HepG2 (cell line): Measurements from ENCODE around the gene LRTM2. TPM values are rescaled to one million over a fixed set of nuclear protein-coding genes. Genes with fewer than 3 reads are reported as not detected.

Experiments used
- AKNA ChIP-seq: sonication (generic); formaldehyde crosslinking; IDR thresholded peaks from 2 replicates; pipeline ENCODE4 v1.4.0; 2020; ENCODE audit warnings: missing genetic modification reagents, borderline replicate concordance
- CBFB ChIP-seq: sonication (generic); formaldehyde crosslinking; IDR thresholded peaks from 2 replicates; pipeline ENCODE4 v1.4.0; 2020; ENCODE audit warnings: missing genetic modification reagents
- CEBPG ChIP-seq: IDR thresholded peaks from 2 replicates; pipeline ENCODE4 v1.6.1; 2016
- IKZF1 ChIP-seq: fragments of 450-650 bp; IDR thresholded peaks from 2 replicates; pipeline ENCODE4 v1.7.1; 2016
- MAFG ChIP-seq: sonication (generic); formaldehyde crosslinking; IDR thresholded peaks from 2 replicates; pipeline ENCODE4 v1.5.1; 2020; ENCODE audit warnings: mild to moderate bottlenecking, missing genetic modification reagents
- MED13 ChIP-seq: sonication (generic); formaldehyde crosslinking; IDR thresholded peaks from 2 replicates; pipeline ENCODE4 v1.5.0; 2020; ENCODE audit warnings: missing genetic modification reagents
- NR2F1 ChIP-seq, 2 experiments: fragments of 450-650 bp in 1 of 2; formaldehyde crosslinking in 1 of 2; IDR thresholded peaks; 2 replicates each; pipeline versions ENCODE4 v1.5.0 to v1.6.1; 2016 to 2020; ENCODE audit warnings: mild to moderate bottlenecking in 1 of 2, missing compliant biosample characterization in 1 of 2, missing genetic modification reagents in 1 of 2, moderate library complexity in 1 of 2
- PHF20 ChIP-seq: sonication (generic); formaldehyde crosslinking; IDR thresholded peaks from 2 replicates; pipeline ENCODE4 v1.5.0; 2020; ENCODE audit warnings: mild to moderate bottlenecking, missing genetic modification reagents
- RARG ChIP-seq: sonication (generic); formaldehyde crosslinking; IDR thresholded peaks from 2 replicates; pipeline ENCODE4 v1.4.0; 2020; ENCODE audit warnings: low read depth, mild to moderate bottlenecking, missing genetic modification reagents
- REPIN1 ChIP-seq: sonication (generic); formaldehyde crosslinking; IDR thresholded peaks from 2 replicates; pipeline ENCODE4 v1.8.0; 2022; ENCODE audit warnings: missing genetic modification reagents, low read depth, mild to moderate bottlenecking, borderline replicate concordance
- UBTF ChIP-seq: sonication (generic); formaldehyde crosslinking; IDR thresholded peaks from 2 replicates; pipeline ENCODE4 v1.4.0; 2020; ENCODE audit warnings: mild to moderate bottlenecking, missing genetic modification reagents
- ZMYM3 ChIP-seq: sonication (generic); formaldehyde crosslinking; IDR thresholded peaks from 2 replicates; pipeline ENCODE4 v1.5.1; 2020; ENCODE audit warnings: mild to moderate bottlenecking, missing genetic modification reagents
- ZNF10 ChIP-seq: sonication (generic); formaldehyde crosslinking; IDR thresholded peaks from 2 replicates; pipeline ENCODE4 v1.4.0; 2020; ENCODE audit warnings: mild to moderate bottlenecking, low read depth, missing genetic modification reagents, borderline replicate concordance
- ZNF331 ChIP-seq: sonication (generic); formaldehyde crosslinking; IDR thresholded peaks from 2 replicates; pipeline ENCODE4 v1.4.0; 2020; ENCODE audit warnings: missing genetic modification reagents
- ZNF354B ChIP-seq: sonication (generic); formaldehyde crosslinking; IDR thresholded peaks from 2 replicates; pipeline ENCODE4 v1.8.0; 2022; ENCODE audit warnings: mild to moderate bottlenecking, missing genetic modification reagents
- ZNF543 ChIP-seq: sonication (generic); formaldehyde crosslinking; IDR thresholded peaks from 2 replicates; pipeline ENCODE4 v1.4.0; 2020; ENCODE audit warnings: mild to moderate bottlenecking, missing genetic modification reagents
- ZNF773 ChIP-seq: sonication (generic); formaldehyde crosslinking; IDR thresholded peaks from 2 replicates; pipeline ENCODE4 v1.4.0; 2020; ENCODE audit warnings: missing genetic modification reagents, borderline replicate concordance
- polyA plus RNA-seq, 8 experiments: library from polyadenylated mRNA; depleted of rRNA in 3 of 8; stranded (reverse) in 7 of 8; unstranded in 1 of 8; fragments of >200 nt; fragmentation: Illumina TruSeq in 4 of 8; extraction: Trizol in 4 of 8; gene quantifications; 2 replicates each; pipeline versions ENCODE4 v1.2.1 to v1.2.3, GENCODE V29; 2011 to 2016; ENCODE audit warnings: low read depth in 4 of 8, missing spikeins in 1 of 8, mixed read lengths in 1 of 8; ENCODE audit not compliant: insufficient read depth in 1 of 8
- total RNA-seq, 5 experiments: library from RNA; depleted of rRNA; stranded (reverse); fragments of >200 nt; fragmentation: Illumina TruSeq; extraction: Trizol; gene quantifications; 2 replicates each; pipeline ENCODE4 v1.2.3, GENCODE V29; 2016; ENCODE audit warnings: low read depth in 1 of 5
- TF ChIP-seq, protein P1 (sequence below): sonication (generic); formaldehyde crosslinking; IDR thresholded peaks from 2 replicates; pipeline ENCODE4 v1.8.0; 2022; ENCODE audit warnings: missing genetic modification reagents, low read depth, mild to moderate bottlenecking, borderline replicate concordance
- TF ChIP-seq, protein P2 (sequence below): sonication (generic); formaldehyde crosslinking; conservative IDR thresholded peaks from 2 replicates; pipeline ENCODE4 v1.4.0; 2020; ENCODE audit warnings: mild to moderate bottlenecking, missing genetic modification reagents, moderate library complexity

LRTM2 gene
- total and polyA plus RNA-seq, 2 of the 13 experiments (the other 11 are each of a cell fraction or from before 2014, with no cell fraction given), result 0.09 TPM; not detected in 1

GRCh38 chr12:1807087-1807860, 13.1 kb upstream of the LRTM2 start (continued):
- TF ChIP-seq, protein P1, sequence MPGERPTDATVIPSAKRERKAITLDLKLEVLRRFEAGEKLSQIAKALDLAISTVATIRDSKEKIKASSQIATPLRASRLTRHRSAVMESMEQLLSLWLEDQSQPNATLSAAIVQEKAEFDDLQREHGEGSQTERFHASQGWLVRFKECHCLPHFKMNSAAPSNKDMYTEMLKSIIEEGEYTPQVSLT (CRISPR knock-in tag), result no peak
- no peak for TF ChIP-seq IKZF1
- TF ChIP-seq, protein P2, sequence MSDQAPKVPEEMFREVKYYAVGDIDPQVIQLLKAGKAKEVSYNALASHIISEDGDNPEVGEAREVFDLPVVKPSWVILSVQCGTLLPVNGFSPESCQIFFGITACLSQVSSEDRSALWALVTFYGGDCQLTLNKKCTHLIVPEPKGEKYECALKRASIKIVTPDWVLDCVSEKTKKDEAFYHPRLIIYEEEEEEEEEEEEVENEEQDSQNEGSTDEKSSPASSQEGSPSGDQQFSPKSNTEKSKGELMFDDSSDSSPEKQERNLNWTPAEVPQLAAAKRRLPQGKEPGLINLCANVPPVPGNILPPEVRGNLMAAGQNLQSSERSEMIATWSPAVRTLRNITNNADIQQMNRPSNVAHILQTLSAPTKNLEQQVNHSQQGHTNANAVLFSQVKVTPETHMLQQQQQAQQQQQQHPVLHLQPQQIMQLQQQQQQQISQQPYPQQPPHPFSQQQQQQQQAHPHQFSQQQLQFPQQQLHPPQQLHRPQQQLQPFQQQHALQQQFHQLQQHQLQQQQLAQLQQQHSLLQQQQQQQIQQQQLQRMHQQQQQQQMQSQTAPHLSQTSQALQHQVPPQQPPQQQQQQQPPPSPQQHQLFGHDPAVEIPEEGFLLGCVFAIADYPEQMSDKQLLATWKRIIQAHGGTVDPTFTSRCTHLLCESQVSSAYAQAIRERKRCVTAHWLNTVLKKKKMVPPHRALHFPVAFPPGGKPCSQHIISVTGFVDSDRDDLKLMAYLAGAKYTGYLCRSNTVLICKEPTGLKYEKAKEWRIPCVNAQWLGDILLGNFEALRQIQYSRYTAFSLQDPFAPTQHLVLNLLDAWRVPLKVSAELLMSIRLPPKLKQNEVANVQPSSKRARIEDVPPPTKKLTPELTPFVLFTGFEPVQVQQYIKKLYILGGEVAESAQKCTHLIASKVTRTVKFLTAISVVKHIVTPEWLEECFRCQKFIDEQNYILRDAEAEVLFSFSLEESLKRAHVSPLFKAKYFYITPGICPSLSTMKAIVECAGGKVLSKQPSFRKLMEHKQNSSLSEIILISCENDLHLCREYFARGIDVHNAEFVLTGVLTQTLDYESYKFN (CRISPR knock-in tag), result peak; percentile 66
- TF ChIP-seq PHF20 (CRISPR knock-in tag), result no peak
- no peak for TF ChIP-seq ZNF10 (CRISPR knock-in tag)
- no peak for TF ChIP-seq ZNF773
- TF ChIP-seq ZNF354B, result no peak
- no peak for TF ChIP-seq NR2F1 (CRISPR knock-in tag; IDR thresholded peaks at IDR 0.05)
- TF ChIP-seq ZNF543, result no peak
- no peak for TF ChIP-seq AKNA
- no peak for TF ChIP-seq MAFG (CRISPR knock-in tag)
- TF ChIP-seq ZNF331 (CRISPR knock-in tag), result peak; percentile 18; the same call in 1 of the 2 replicates
- 0 out of 2 replicates have a peak, but pooled peaks have one; percentile 34 for TF ChIP-seq ZMYM3 (CRISPR knock-in tag)
- no peak for TF ChIP-seq CEBPG
- no peak for TF ChIP-seq MED13 (CRISPR knock-in tag)
- no peak for TF ChIP-seq RARG (CRISPR knock-in tag)
- TF ChIP-seq CBFB (CRISPR knock-in tag), result no peak
- TF ChIP-seq UBTF (CRISPR knock-in tag), result no peak
- TF ChIP-seq REPIN1 (CRISPR knock-in tag), result no peak
